Measurements from ENCODE around the gene RAB11FIP4. TPM values are rescaled to one million over a fixed set of nuclear protein-coding genes. Genes with fewer than 3 reads are reported as not detected.

RAB11FIP4 gene
- total RNA-seq, 4 donors from 2014 or later = 28.9 to 46.8 (median 35.7) TPM

GRCh38 chr17:31561469-31562375 is 170.2 kb downstream of the RAB11FIP4 start:
- H3K9me3 ChIP-seq = no peaks in the 10 kb centered on the region
- H3K4me1 ChIP-seq = peaks cover 80% of the 10 kb centered on the region
- H3K36me3 ChIP-seq = no peaks in the 10 kb centered on the region
- peak overlapping the region; percentile 13 for H3K4me3 ChIP-seq
- no peak for TF ChIP-seq POLR2A (IDR thresholded peaks at IDR 0.05)
- TF ChIP-seq EP300 (IDR thresholded peaks at IDR 0.05) = no peak
- no peak for TF ChIP-seq CTCF (IDR thresholded peaks at IDR 0.05)
- no peak for TF ChIP-seq POLR2AphosphoS5 (IDR thresholded peaks at IDR 0.05)
- H3K27ac ChIP-seq = peak overlapping the region; percentile 88
- 38% methylated on average over 9 of the region's 9 CpGs for WGBS
- DNase-seq (ENCODE audit: low spot score in 2 of 2) = no peak
- no peaks in the 10 kb centered on the region for H3K27me3 ChIP-seq

- 89% methylated on average over 8 of the region's 8 CpGs for WGBS
- H3K9me3 ChIP-seq = no peaks in the 10 kb centered on the region
- peak overlapping the region; percentile 88 for H3K27ac ChIP-seq
- DNase-seq (ENCODE audit: low spot score in 2 of 2) = no peak
- H3K27me3 ChIP-seq = no peaks in the 10 kb centered on the region
- H3K4me1 ChIP-seq = peaks cover 86% of the 10 kb centered on the region
- H3K4me3 ChIP-seq = no peak overlapping the region
- H3K36me3 ChIP-seq = no peaks in the 10 kb centered on the region
- TF ChIP-seq POLR2A (IDR thresholded peaks at IDR 0.05) (no peak), CTCF (IDR thresholded peaks at IDR 0.05) (no peak), POLR2AphosphoS5 (IDR thresholded peaks at IDR 0.05) (no peak), EP300 (IDR thresholded peaks at IDR 0.05) (no peak)
These were observed 170.9 kb downstream of the RAB11FIP4 start for GRCh38 chr17:31562376-31562840.

GRCh38 chr17:31564291-31564690 is 172.8 kb downstream of the RAB11FIP4 start:
- no peaks in the 10 kb centered on the region for H3K36me3 ChIP-seq
- H3K4me1 ChIP-seq = peaks cover 87% of the 10 kb centered on the region
- no peaks in the 10 kb centered on the region for H3K27me3 ChIP-seq
- no peak overlapping the region for H3K4me3 ChIP-seq
- TF ChIP-seq POLR2A (IDR thresholded peaks at IDR 0.05) (no peak), POLR2AphosphoS5 (IDR thresholded peaks at IDR 0.05) (no peak), CTCF (IDR thresholded peaks at IDR 0.05) (no peak), EP300 (IDR thresholded peaks at IDR 0.05) (no peak)
- no peak for DNase-seq (ENCODE audit: low spot score in 2 of 2)
- no peaks in the 10 kb centered on the region for H3K9me3 ChIP-seq
- peak overlapping the region; percentile 13 for H3K27ac ChIP-seq
- WGBS = 66% methylated on average over 8 of the region's 8 CpGs

- H3K4me1 ChIP-seq = peaks cover 81% of the 10 kb centered on the region
- no peak for DNase-seq (ENCODE audit: low spot score in 2 of 2)
- no peaks in the 10 kb centered on the region for H3K36me3 ChIP-seq
- H3K27me3 ChIP-seq = no peaks in the 10 kb centered on the region
- no peak for TF ChIP-seq POLR2A (IDR thresholded peaks at IDR 0.05)
- no peak for TF ChIP-seq POLR2AphosphoS5 (IDR thresholded peaks at IDR 0.05)
- no peak for TF ChIP-seq CTCF (IDR thresholded peaks at IDR 0.05)
- TF ChIP-seq EP300 (IDR thresholded peaks at IDR 0.05) = no peak
- WGBS = 32% methylated on average over 5 of the region's 6 CpGs
- H3K4me3 ChIP-seq = no peak overlapping the region
- peak overlapping the region; percentile 13 for H3K27ac ChIP-seq
- no peaks in the 10 kb centered on the region for H3K9me3 ChIP-seq
These were observed 173.4 kb downstream of the RAB11FIP4 start for GRCh38 chr17:31564883-31565301.

GRCh38 chr17:31565652-31566051 is 174.2 kb downstream of the RAB11FIP4 start:
- H3K27ac ChIP-seq = peak overlapping the region; percentile 13
- H3K27me3 ChIP-seq = no peaks in the 10 kb centered on the region
- no peaks in the 10 kb centered on the region for H3K36me3 ChIP-seq
- H3K4me1 ChIP-seq = peaks cover 80% of the 10 kb centered on the region
- no peak for TF ChIP-seq CTCF (IDR thresholded peaks at IDR 0.05)
- no peak for TF ChIP-seq POLR2A (IDR thresholded peaks at IDR 0.05)
- TF ChIP-seq POLR2AphosphoS5 (IDR thresholded peaks at IDR 0.05) = no peak
- no peak for TF ChIP-seq EP300 (IDR thresholded peaks at IDR 0.05)
- 74% methylated on average over 9 of the region's 9 CpGs for WGBS
- H3K4me3 ChIP-seq = no peak overlapping the region
- no peak for DNase-seq (ENCODE audit: low spot score in 2 of 2)
- H3K9me3 ChIP-seq = no peaks in the 10 kb centered on the region

All from suprapubic skin (tissue), 4 donors.